Natural killer cell (primary cell): ENCODE measurements around the gene CHGA. TPM values are rescaled to one million over a fixed set of nuclear protein-coding genes. Genes with fewer than 3 reads are reported as not detected.

Source experiments
- ATAC-seq, 3 donors: fragments of 150-1000 bp in 2 of 3; fragments of 200-7000 bp in 1 of 3; cut with Tn5 transposase; 1 replicate in 1 of 3; 2 replicates in 2 of 3; pipeline ENCODE4 v1.10.0; 2021; ENCODE audit warnings: mild to moderate bottlenecking in 2 of 3, moderate library complexity in 2 of 3
- DNase-seq, 2 donors: peaks; one replicate each; pipeline versions ENCODE4 v3.0.0 to v3.0.0-alpha.2; 2013 to 2021; ENCODE audit warnings: mixed read lengths in 1 of 2
- H3K27ac ChIP-seq: one replicate; pipeline ENCODE4 v1.5.1; 2013; ENCODE audit warnings: mild to moderate bottlenecking, low read length
- H3K27me3 ChIP-seq: one replicate; pipeline ENCODE4 v1.6.1; 2013; ENCODE audit warnings: low read length; ENCODE audit not compliant: control insufficient read depth, insufficient read depth
- H3K36me3 ChIP-seq: one replicate; pipeline ENCODE4 v1.6.1; 2013; ENCODE audit warnings: low read length; ENCODE audit not compliant: control insufficient read depth, insufficient read depth
- H3K4me1 ChIP-seq: one replicate; pipeline ENCODE4 v1.6.1; 2013; ENCODE audit warnings: low read length; ENCODE audit not compliant: control insufficient read depth, insufficient read depth
- H3K4me3 ChIP-seq: one replicate; pipeline ENCODE4 v1.5.1; 2013; ENCODE audit warnings: low read length
- H3K9me3 ChIP-seq: one replicate; pipeline ENCODE4 v1.6.1; 2013; ENCODE audit warnings: low read length; ENCODE audit not compliant: control insufficient read depth, insufficient read depth
- H3K27ac Mint-ChIP-seq, 2 donors: one replicate each; pipeline ENCODE4 v1.8.0; 2022; ENCODE audit warnings: mild to moderate bottlenecking in 2 of 2, mixed read lengths in 2 of 2, moderate library complexity in 1 of 2
- H3K27me3 Mint-ChIP-seq, 2 donors: one replicate each; pipeline ENCODE4 v1.8.0; 2022; ENCODE audit warnings: low read depth in 2 of 2, mixed read lengths in 2 of 2
- H3K36me3 Mint-ChIP-seq: one replicate; pipeline ENCODE4 v1.8.0; 2022; ENCODE audit warnings: mixed read lengths
- H3K4me1 Mint-ChIP-seq, 2 donors: one replicate each; pipeline ENCODE4 v1.8.0; 2022; ENCODE audit warnings: mixed read lengths in 2 of 2
- H3K4me3 Mint-ChIP-seq: one replicate; pipeline ENCODE4 v1.8.0; 2022; ENCODE audit warnings: mild to moderate bottlenecking, moderate library complexity, mixed read lengths
- H3K9me3 Mint-ChIP-seq, 2 donors: one replicate each; pipeline ENCODE4 v1.8.0; 2022; ENCODE audit warnings: mixed read lengths in 2 of 2
- CTCF ChIP-seq: fragments of 200-600 bp; IDR thresholded peaks from one replicate; pipeline ENCODE4 v1.8.0; 2022; ENCODE audit warnings: antibody characterized with exemption
- WGBS: methylation state at CpG from one replicate; pipeline ENCODE4 v1.1.7; 2013; ENCODE audit warnings: missing lambda C conversion rate; ENCODE audit not compliant: insufficient coverage; 5-methylcytosine and 5-hydroxymethylcytosine counted together
- intact Hi-C: fragments of 100-400 bp; cut with micrococcal nuclease; formaldehyde crosslinking; loops from one replicate; pipeline ENCODE4 v1.14.2; 2022
- total RNA-seq, 4 donors: library from RNA; stranded (reverse); fragments of 120-200 nt in 1 of 4; gene quantifications; one replicate each; pipeline versions ENCODE4 v1.2.3 to v1.2.4, GENCODE V29; 2013 to 2022

Gene CHGA
- total RNA-seq, 3 donors from 2014 or later (not counting 1 experiment from before 2014, with no cell fraction given), result not detected

DNA sequence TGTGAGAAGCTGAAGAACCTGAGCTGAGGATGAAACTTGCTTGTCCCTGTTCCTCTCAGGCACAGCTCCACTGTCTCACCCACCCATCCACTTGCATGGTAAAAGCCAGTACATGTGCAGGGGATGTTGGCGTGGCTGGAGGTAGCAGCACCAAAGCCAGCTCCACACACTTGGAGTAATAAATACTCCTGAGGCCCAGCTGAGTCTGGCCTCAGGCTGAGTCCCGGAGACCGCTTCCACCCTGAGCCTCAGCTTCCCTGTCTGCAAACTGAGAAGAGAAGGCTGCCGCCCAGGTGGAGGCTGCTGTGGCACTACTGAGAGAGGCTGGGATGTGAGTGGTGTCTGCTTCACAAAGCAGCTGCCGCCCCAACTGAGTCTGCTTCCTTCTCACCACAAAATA lies 19.2 kb downstream of the CHGA start:
- Histone ChIP-seq H3K4me1 (no peaks in the 10 kb centered on the region), H3K27ac (no peak overlapping the region), H3K9me3 (no peaks in the 10 kb centered on the region), H3K4me3 (no peak overlapping the region), H3K36me3 (peaks cover 42% of the 10 kb centered on the region), H3K27me3 (no peaks in the 10 kb centered on the region)
- TF ChIP-seq CTCF, result no peak
- Mint-ChIP-seq H3K4me3 (no peak overlapping the region), H3K27me3 (no peaks in the 10 kb centered on the region), H3K9me3 (no peaks in the 10 kb centered on the region), H3K36me3 (no peaks in the 10 kb centered on the region), H3K4me1 (peaks cover 0 to 9% of the 10 kb centered on the region in 2 donors), H3K27ac (no peak overlapping the region)
- intact Hi-C loops, result no loop called here
- ATAC-seq (no peak), DNase-seq (no peak)
- 94% methylated on average over 5 of the region's 5 CpGs for WGBS

- Histone ChIP-seq H3K9me3 (no peaks in the 10 kb centered on the region), H3K36me3 (peaks cover 46% of the 10 kb centered on the region), H3K4me3 (no peak overlapping the region), H3K27me3 (no peaks in the 10 kb centered on the region), H3K4me1 (no peaks in the 10 kb centered on the region), H3K27ac (no peak overlapping the region)
- DNase-seq, result no peak
- Mint-ChIP-seq H3K4me3 (no peak overlapping the region), H3K9me3 (no peaks in the 10 kb centered on the region), H3K27ac (no peak overlapping the region), H3K36me3 (no peaks in the 10 kb centered on the region), H3K4me1 (peaks cover 0 to 9% of the 10 kb centered on the region in 2 donors), H3K27me3 (no peaks in the 10 kb centered on the region)
- intact Hi-C loops, result no loop called here
- TF ChIP-seq CTCF, result no peak
- ATAC-seq, result no peak
- WGBS, result 95% methylated on average over 8 of the region's 8 CpGs
These were observed 19.6 kb downstream of the CHGA start for GRCh38 chr14:92942576-92942975.

- no peaks in the 10 kb centered on the region for H3K27me3 ChIP-seq
- H3K36me3 Mint-ChIP-seq, result no peaks in the 10 kb centered on the region
- no peaks in the 10 kb centered on the region for H3K9me3 ChIP-seq
- WGBS, result 95% methylated on average over 30 of the region's 30 CpGs
- DNase-seq (no peak), ATAC-seq (no peak)
- TF ChIP-seq CTCF, result no peak
- H3K27ac Mint-ChIP-seq, result no peak overlapping the region
- no peak overlapping the region for H3K27ac ChIP-seq
- H3K4me1 ChIP-seq, result no peaks in the 10 kb centered on the region
- H3K36me3 ChIP-seq, result peaks cover 49% of the 10 kb centered on the region
- H3K4me1 Mint-ChIP-seq, result peaks cover 0 to 9% of the 10 kb centered on the region in 2 donors
- no peaks in the 10 kb centered on the region for H3K9me3 Mint-ChIP-seq
- intact Hi-C loops, result no loop called here
- H3K27me3 Mint-ChIP-seq, result no peaks in the 10 kb centered on the region
- H3K4me3 Mint-ChIP-seq, result no peak overlapping the region
- no peak overlapping the region for H3K4me3 ChIP-seq
These were observed 20.2 kb downstream of the CHGA start for GRCh38 chr14:92942976-92943710.
